Adipocyte (in vitro differentiated cells): ENCODE data around the gene TTLL3.
A peak's percentile ranks its signal among the peaks of the same experiment; 100 is the strongest.
"Not testable (repeated sequence)": the region's sequence is repeated elsewhere in the genome, so short reads cannot be mapped to it uniquely, and the experiment has no call there.

Source experiments
- DNase-seq: peaks from one replicate; pipeline ENCODE4 v3.0.0-alpha.2; 2015; ENCODE audit warnings: low read depth
- H3K27me3 ChIP-seq: replicated peaks from 2 replicates; pipeline ENCODE4 v1.7.0; 2013; ENCODE audit warnings: mild to moderate bottlenecking, low read length, moderate library complexity; ENCODE audit not compliant: control insufficient read depth, insufficient read depth
- H3K36me3 ChIP-seq: 2 replicates; pipeline ENCODE4 v1.7.0; 2013; ENCODE audit warnings: low read length, mild to moderate bottlenecking, moderate library complexity; ENCODE audit not compliant: control insufficient read depth, insufficient read depth, severe bottlenecking
- H3K4me1 ChIP-seq: 2 replicates; pipeline ENCODE4 v1.7.0; 2013; ENCODE audit warnings: mild to moderate bottlenecking, low read length, moderate library complexity; ENCODE audit not compliant: control insufficient read depth, insufficient read depth
- H3K4me3 ChIP-seq: 2 replicates; pipeline ENCODE4 v1.7.0; 2013; ENCODE audit warnings: mild to moderate bottlenecking, low read length, moderate library complexity
- H3K9ac ChIP-seq: 2 replicates; pipeline ENCODE4 v1.7.0; 2013; ENCODE audit warnings: mild to moderate bottlenecking, low read length, moderate library complexity
- H3K9me3 ChIP-seq: 2 replicates; pipeline ENCODE4 v1.7.0; 2013; ENCODE audit warnings: mild to moderate bottlenecking, low read length, moderate library complexity; ENCODE audit not compliant: control insufficient read depth

TTLL3 gene

DNA sequence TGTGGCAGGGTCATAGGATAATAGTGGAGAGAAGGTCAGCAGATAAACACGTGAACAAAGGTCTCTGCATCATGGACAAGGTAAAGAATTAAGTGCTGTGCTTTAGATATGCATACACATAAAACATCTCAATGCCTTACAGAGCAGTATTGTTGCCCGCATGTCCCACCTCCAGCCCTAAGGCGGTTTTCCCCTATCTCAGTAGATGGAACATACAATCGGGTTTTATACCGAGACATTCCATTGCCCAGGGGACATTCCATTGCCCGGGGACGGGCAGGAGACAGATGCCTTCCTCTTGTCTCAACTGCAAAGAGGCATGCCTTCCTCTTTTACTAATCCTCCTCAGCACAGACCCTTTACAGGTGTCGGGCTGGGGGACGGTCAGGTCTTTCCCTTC lies 37.8 kb downstream of the TTLL3 start:
- H3K36me3 ChIP-seq, H3K27me3 ChIP-seq, DNase-seq: not testable (repeated sequence)

DNA sequence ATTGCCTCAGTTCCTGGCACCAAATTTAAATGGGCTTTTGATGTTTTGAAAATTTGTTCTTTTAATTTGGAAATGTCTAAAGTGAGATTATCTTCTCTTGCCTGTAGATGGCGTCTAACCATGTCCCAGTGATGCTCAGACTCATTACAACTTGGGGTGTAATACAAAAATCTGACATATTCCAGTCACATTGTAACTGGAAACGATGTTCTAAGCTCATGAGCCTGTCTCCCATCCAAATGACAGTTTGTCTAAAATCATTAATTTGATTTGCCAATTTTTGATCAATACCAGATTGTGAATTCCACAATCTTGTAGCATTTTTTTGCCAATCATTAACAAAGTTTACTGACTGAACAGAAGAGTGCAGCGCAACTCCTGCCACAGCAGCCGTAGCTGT lies 38.8 kb downstream of the TTLL3 start:
- Histone ChIP-seq H3K4me1 (peaks cover 28% of the 10 kb centered on the region), H3K9ac (peak overlapping the region; percentile 54)
- not testable (repeated sequence) for H3K36me3 ChIP-seq, H3K9me3 ChIP-seq, H3K4me3 ChIP-seq, H3K27me3 ChIP-seq
- DNase-seq: peak; percentile 75

More for the DNA sequence above, 37.8 kb downstream of the TTLL3 start:
- H3K4me3 ChIP-seq, H3K9me3 ChIP-seq, H3K9ac ChIP-seq: not testable (repeated sequence)
- H3K4me1 ChIP-seq: peaks cover 29% of the 10 kb centered on the region

DNA sequence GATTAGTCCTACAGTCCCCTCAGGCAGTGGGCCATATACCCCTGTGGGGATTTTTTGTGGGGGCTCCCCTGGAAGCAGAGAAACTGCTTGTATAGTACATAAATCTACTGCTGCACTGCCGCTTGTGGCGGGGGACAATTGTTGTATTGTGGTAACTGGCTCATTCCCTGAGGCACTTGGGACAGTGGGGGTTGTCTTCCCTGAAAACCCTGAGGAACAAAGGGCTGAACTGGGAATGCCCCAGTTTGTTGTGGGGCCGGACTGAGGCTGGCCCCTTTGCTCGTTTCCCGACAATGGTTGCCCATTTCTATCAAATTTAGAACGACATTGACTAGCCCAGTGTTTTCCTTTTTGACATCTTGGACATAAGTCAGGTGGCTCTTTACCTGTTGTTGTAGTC lies 41.3 kb downstream of the TTLL3 start:
- H3K4me3 ChIP-seq, H3K9me3 ChIP-seq, H3K36me3 ChIP-seq, H3K9ac ChIP-seq, H3K27me3 ChIP-seq, DNase-seq: not testable (repeated sequence)
- peaks cover 22% of the 10 kb centered on the region for H3K4me1 ChIP-seq

DNA sequence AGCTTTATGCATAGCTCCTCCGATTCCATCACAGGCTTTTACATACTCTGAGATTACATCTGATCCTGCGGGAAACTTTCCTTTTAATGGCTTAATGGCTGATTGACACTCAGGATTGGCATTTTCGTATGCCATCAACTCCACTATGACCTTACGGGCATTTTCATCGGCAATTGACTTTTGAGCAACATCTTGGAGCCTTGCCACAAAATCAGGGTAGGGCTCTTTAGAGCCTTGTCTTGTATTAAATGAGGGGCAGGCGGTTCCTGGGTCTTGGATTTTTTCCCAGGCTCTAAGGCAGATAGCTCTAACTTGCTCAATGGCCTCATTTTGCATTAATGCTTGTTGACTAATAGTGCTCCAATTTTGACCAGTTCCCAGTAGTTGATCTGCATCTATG lies 41.9 kb downstream of the TTLL3 start:
- H3K27me3 ChIP-seq, DNase-seq, H3K9ac ChIP-seq, H3K4me3 ChIP-seq, H3K9me3 ChIP-seq, H3K36me3 ChIP-seq: not testable (repeated sequence)
- H3K4me1 ChIP-seq: peaks cover 22% of the 10 kb centered on the region

DNA sequence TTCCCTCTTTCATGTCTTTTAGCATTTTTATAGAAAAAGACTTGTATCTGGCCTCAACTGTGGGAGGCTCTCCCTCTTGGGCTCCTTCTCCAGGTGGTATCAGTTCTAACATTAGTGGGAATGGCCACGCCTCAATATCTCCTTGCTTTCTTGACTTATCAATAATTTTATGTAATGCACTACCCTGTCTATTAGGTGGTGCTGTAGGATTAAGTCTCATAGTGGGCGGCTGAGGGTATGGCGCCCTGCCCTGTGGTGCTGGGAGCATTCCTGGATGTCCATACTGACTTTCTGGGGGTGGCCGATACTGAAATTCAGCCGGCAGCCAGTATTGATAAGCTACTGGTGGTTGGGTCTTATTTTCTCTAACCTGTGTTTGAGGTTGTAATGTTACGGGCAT lies 42.5 kb downstream of the TTLL3 start:
- no peaks in the 10 kb centered on the region for H3K27me3 ChIP-seq

DNA sequence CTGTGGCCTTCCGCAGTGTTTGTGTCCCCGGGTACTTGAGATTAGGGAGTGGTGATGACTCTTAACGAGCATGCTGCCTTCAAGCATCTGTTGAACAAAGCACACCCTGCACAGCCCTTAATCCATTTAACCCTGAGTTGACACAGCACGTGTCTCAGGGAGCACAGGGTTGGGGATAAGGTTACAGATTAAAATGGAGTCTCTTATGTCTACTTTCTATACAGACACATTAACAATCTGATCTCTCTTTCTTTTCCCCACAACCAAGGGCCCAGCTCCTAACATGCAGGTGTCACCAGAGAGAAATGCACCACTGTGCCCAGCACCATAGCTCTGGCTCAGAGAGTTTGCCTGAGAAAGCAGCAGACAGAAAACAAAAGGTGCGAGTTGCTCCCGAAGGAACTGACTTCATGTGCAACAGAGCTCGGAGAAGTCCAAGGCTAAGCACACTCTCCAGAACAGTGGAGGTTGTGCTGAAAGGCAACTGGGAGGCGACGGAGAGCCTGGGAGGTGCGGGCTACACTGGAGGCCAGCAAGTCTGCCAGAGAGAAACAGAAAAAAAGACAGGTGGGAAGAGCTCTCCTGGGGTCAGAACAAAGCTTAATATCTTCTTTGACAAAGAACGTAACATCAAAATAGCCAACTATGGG lies 44.4 kb downstream of the TTLL3 start:
- H3K27me3 ChIP-seq, DNase-seq, H3K36me3 ChIP-seq, H3K4me3 ChIP-seq, H3K9ac ChIP-seq, H3K9me3 ChIP-seq: not testable (repeated sequence)
- H3K4me1 ChIP-seq: peaks cover 22% of the 10 kb centered on the region

More for the DNA sequence above, 42.5 kb downstream of the TTLL3 start:
- no peaks in the 10 kb centered on the region for H3K9me3 ChIP-seq
- peaks cover 22% of the 10 kb centered on the region for H3K4me1 ChIP-seq
- DNase-seq: no peak
- no peak overlapping the region for H3K4me3 ChIP-seq
- no peaks in the 10 kb centered on the region for H3K36me3 ChIP-seq
- no peak overlapping the region for H3K9ac ChIP-seq

DNA sequence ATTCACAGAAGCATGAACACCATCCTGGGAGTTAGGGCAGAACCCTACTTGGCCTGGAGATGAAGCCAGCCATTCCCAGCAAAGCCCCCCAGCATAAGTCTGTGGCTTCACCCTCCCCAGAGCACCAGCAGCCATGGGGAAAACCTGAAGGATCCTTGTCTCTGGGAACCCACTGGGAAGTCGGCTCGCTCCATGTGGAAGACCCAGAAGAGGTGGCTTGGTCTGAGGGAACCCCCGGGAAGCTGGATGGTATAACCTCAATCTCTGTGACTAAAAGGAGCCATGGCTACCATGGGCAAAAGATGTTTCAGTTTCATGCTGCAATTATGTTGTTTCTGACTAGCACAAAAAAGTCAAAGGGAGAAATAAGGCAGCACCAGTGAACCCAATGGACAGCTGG lies 45.5 kb downstream of the TTLL3 start:
- Histone ChIP-seq H3K36me3 (no peaks in the 10 kb centered on the region), H3K4me1 (peaks cover 22% of the 10 kb centered on the region), H3K27me3 (no peaks in the 10 kb centered on the region), H3K9ac (no peak overlapping the region), H3K4me3 (no peak overlapping the region), H3K9me3 (no peaks in the 10 kb centered on the region)
- DNase-seq: no peak

DNA sequence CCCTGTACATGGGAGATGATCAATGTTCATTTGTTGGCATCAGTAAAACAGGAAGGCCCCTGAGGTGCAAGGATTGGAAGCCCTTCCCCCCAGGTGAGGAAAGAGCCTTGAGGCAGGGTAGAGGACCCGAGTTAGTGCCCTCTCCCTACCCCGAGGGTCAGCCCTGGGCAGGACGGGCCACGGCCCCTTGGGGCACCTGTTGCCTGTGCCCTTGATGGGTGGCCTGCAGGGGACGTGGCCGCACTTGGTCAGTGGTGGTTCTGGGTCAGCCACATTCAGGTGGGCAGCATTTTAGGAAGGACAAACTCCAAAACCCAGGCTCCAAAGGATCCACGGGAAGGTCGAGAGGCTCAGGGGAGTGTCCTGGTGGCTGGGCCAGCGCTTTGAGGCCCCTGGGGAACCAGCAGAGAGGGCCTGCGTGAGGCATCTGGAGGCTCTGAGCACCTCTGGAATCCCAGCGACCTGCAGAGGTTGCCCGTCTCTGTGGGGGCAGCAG lies 49.5 kb downstream of the TTLL3 start:
- no peak for DNase-seq
- no peaks in the 10 kb centered on the region for H3K36me3 ChIP-seq
- no peaks in the 10 kb centered on the region for H3K27me3 ChIP-seq
- H3K4me3 ChIP-seq: no peak overlapping the region
- H3K4me1 ChIP-seq: peaks cover 38% of the 10 kb centered on the region
- no peaks in the 10 kb centered on the region for H3K9me3 ChIP-seq
- H3K9ac ChIP-seq: no peak overlapping the region

DNA sequence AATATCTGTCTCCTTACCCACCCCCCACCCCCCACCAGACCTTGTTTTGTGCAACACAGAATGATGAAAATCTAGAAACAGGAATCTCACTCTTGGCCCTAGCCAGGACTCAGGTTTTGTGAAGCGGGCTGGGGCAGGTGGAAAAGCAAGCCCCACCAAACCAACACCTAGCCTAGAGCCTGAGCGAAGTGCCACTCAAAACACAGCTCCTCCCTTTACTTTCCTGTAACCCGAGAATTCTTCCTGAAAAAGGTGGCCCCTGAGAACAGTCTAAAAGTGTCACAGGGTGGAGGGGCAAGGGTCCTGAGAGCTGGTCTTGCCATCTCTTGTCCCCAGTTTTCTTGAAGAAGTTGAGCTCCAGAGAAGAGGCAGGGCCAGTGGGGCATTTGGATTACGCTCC lies 51.1 kb downstream of the TTLL3 start:
- no peak for DNase-seq
- Histone ChIP-seq H3K36me3 (peaks cover 6% of the 10 kb centered on the region), H3K4me1 (peaks cover 55% of the 10 kb centered on the region), H3K9ac (peak overlapping the region; percentile 86), H3K9me3 (no peaks in the 10 kb centered on the region), H3K4me3 (no peak overlapping the region), H3K27me3 (no peaks in the 10 kb centered on the region)

DNA sequence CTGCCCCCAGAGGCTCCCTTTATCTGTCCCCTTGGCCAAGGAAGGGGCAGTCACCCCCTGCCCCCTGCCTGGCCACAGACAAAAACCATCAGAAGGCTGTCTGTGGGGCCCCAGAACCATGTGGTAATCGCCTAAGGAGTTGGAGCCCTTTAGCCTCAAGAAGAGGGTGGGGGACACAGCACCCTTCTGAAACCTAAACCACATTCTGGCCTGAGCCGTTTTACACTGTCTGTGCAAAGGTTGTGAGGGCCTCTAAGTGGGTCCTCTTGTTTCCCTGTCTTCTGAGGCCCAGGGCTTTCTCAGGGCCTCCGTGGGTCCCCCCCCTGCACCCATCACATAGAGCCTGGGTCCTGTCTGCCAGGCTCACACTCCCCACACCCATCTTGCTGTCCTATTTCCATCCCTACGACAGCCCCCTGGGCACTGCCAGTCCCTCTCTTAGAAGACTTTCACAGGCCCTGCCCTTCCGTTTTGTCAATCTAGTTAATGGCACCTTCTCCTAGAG lies 51.6 kb downstream of the TTLL3 start:
- no peak overlapping the region for H3K4me3 ChIP-seq
- H3K9ac ChIP-seq: peak overlapping the region; percentile 86
- peaks cover 59% of the 10 kb centered on the region for H3K4me1 ChIP-seq
- H3K27me3 ChIP-seq: no peaks in the 10 kb centered on the region
- DNase-seq: no peak
- peaks cover 10% of the 10 kb centered on the region for H3K36me3 ChIP-seq
- H3K9me3 ChIP-seq: no peaks in the 10 kb centered on the region

DNA sequence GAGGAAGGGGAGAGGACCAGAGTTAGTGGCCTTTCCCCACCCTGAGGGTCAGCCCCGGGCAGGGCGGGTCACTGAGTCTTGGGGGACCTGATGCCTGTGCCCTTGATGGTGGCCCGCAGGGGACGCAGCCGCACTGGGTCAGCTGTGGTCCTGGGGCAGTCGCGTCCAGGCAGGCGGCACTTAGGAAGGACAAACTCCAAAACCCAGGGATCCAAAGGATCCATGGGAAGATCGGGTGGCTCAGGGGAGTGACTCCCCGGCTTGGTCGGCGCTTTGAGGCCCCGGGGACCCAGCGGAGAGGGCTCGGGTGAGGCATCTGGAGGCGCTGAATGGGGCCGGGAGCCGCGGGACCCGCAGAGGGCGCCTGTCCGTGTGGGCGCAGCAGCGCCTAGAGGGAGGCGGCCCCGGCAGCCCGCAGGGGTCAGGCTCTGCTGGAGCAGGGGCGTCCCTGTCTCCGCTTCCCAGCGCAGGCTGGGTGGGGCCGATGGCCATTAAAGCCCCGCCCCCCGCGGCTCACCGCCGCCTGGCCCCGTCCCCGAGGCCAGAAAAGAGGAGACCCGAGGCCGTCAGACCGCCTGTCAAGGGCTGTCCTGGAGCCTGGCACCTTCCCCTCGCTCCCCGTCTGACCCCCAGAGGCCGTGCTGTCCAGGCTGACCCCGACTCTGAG lies 52.5 kb downstream of the TTLL3 start:
- peak; percentile 26 for DNase-seq
- Histone ChIP-seq H3K27me3 (no peaks in the 10 kb centered on the region), H3K9me3 (no peaks in the 10 kb centered on the region), H3K36me3 (peaks cover 19% of the 10 kb centered on the region), H3K4me3 (no peak overlapping the region), H3K4me1 (peaks cover 66% of the 10 kb centered on the region), H3K9ac (peak overlapping the region; percentile 86)
